B cell (primary cell): ENCODE results near the gene PLPPR3.

Experiments used
- CTCF ChIP-seq: fragments of 200-600 bp; IDR thresholded peaks from one replicate; pipeline ENCODE4 v1.8.0; 2022; ENCODE audit warnings: antibody characterized with exemption, mild to moderate bottlenecking
- EZH2 ChIP-seq: IDR thresholded peaks from 2 replicates; pipeline ENCODE4 v1.6.1; 2012; ENCODE audit warnings: borderline replicate concordance, low read depth, mild to moderate bottlenecking, moderate library complexity, low read length; ENCODE audit not compliant: insufficient read depth, poor library complexity, severe bottlenecking

- TF ChIP-seq CTCF (no peak), EZH2 (no peak)
These were observed 45.6 kb upstream of the PLPPR3 start for GRCh38 chr19:867301-867793.
